HFFc6 (cell line): ENCODE data around the gene ZBTB16. TPM values are rescaled to one million over a fixed set of nuclear protein-coding genes. Genes with fewer than 3 reads are reported as not detected.

Source experiments
- DNase-seq: peaks from one replicate; pipeline ENCODE4 v3.0.0-alpha.2; 2018
- H3K27ac Mint-ChIP-seq: 2 replicates; pipeline ENCODE4 v1.8.0; 2020; ENCODE audit warnings: mild to moderate bottlenecking, mixed read lengths
- H3K27me3 Mint-ChIP-seq: 2 replicates; pipeline ENCODE4 v1.8.0; 2021; ENCODE audit warnings: mild to moderate bottlenecking, moderate library complexity, mixed read lengths; ENCODE audit not compliant: insufficient read depth
- H3K36me3 Mint-ChIP-seq: 2 replicates; pipeline ENCODE4 v1.8.0; 2021; ENCODE audit warnings: low read depth, mixed read lengths
- H3K4me1 Mint-ChIP-seq: 2 replicates; pipeline ENCODE4 v1.8.0; 2020; ENCODE audit warnings: low read depth, mixed read lengths
- H3K4me3 Mint-ChIP-seq: 2 replicates; pipeline ENCODE4 v1.8.0; 2020; ENCODE audit warnings: mild to moderate bottlenecking, moderate library complexity, mixed read lengths
- H3K9me3 Mint-ChIP-seq: 2 replicates; pipeline ENCODE4 v1.8.0; 2020; ENCODE audit warnings: mild to moderate bottlenecking, mixed read lengths
- CTCF ChIP-seq: fragments of 200-600 bp; sonication (generic); IDR thresholded peaks from 2 replicates; pipeline ENCODE4 v1.5.0; 2021; ENCODE audit warnings: antibody characterized with exemption, mild to moderate bottlenecking
- total RNA-seq, 6 experiments: library from RNA; stranded (reverse); fragmentation: NEBNext Ultra II Directional; extraction: Animal tissue kit (Norgen Biotek cat#: 25700); gene quantifications; 2 replicates in 1 of 6; 3 replicates in 5 of 6; pipeline ENCODE4 v1.2.3, GENCODE V29; 2021

Gene ZBTB16
- total RNA-seq, 6 experiments from 2014 or later: not detected

GRCh38 chr11:114167771-114168448, 108.4 kb downstream of the ZBTB16 start:
- Mint-ChIP-seq H3K27me3 (peaks cover 57% of the 10 kb centered on the region), H3K4me3 (no peak overlapping the region), H3K36me3 (no peaks in the 10 kb centered on the region), H3K4me1 (peaks cover 48% of the 10 kb centered on the region), H3K27ac (no peak overlapping the region), H3K9me3 (no peaks in the 10 kb centered on the region)
- DNase-seq: no peak
- no peak for TF ChIP-seq CTCF

- Mint-ChIP-seq H3K9me3 (no peaks in the 10 kb centered on the region), H3K36me3 (no peaks in the 10 kb centered on the region), H3K27ac (no peak overlapping the region), H3K4me1 (peaks cover 40% of the 10 kb centered on the region), H3K4me3 (no peak overlapping the region), H3K27me3 (peaks cover 62% of the 10 kb centered on the region)
- DNase-seq: no peak
- TF ChIP-seq CTCF: no peak
Measured at GRCh38 chr11:114168691-114169090, 109.2 kb downstream of the ZBTB16 start.

GRCh38 chr11:114169321-114169749, 109.8 kb downstream of the ZBTB16 start:
- H3K4me3 Mint-ChIP-seq: no peak overlapping the region
- H3K27me3 Mint-ChIP-seq: peaks cover 63% of the 10 kb centered on the region
- peaks cover 35% of the 10 kb centered on the region for H3K4me1 Mint-ChIP-seq
- no peaks in the 10 kb centered on the region for H3K36me3 Mint-ChIP-seq
- TF ChIP-seq CTCF: no peak
- peak; percentile 60 for DNase-seq
- no peaks in the 10 kb centered on the region for H3K9me3 Mint-ChIP-seq
- no peak overlapping the region for H3K27ac Mint-ChIP-seq

GRCh38 chr11:114169821-114170220, 110.3 kb downstream of the ZBTB16 start:
- no peak for DNase-seq
- TF ChIP-seq CTCF: no peak
- no peak overlapping the region for H3K4me3 Mint-ChIP-seq
- peaks cover 35% of the 10 kb centered on the region for H3K4me1 Mint-ChIP-seq
- no peak overlapping the region for H3K27ac Mint-ChIP-seq
- peaks cover 63% of the 10 kb centered on the region for H3K27me3 Mint-ChIP-seq
- H3K36me3 Mint-ChIP-seq: no peaks in the 10 kb centered on the region
- no peaks in the 10 kb centered on the region for H3K9me3 Mint-ChIP-seq

GRCh38 chr11:114170226-114170625, 110.7 kb downstream of the ZBTB16 start:
- Mint-ChIP-seq H3K27ac (no peak overlapping the region), H3K36me3 (no peaks in the 10 kb centered on the region), H3K27me3 (peaks cover 61% of the 10 kb centered on the region), H3K4me3 (no peak overlapping the region), H3K4me1 (peaks cover 35% of the 10 kb centered on the region), H3K9me3 (no peaks in the 10 kb centered on the region)
- DNase-seq: no peak
- TF ChIP-seq CTCF: no peak
